ENCODE results near the gene PCDHA10. TPM values are rescaled to one million over a fixed set of nuclear protein-coding genes. Genes with fewer than 3 reads are reported as not detected.
"Not testable (repeated sequence)": the region's sequence is repeated elsewhere in the genome, so short reads cannot be mapped to it uniquely, and the experiment has no call there.

Gene PCDHA10
- total RNA-seq, 1 donor = 0.09 TPM

DNA sequence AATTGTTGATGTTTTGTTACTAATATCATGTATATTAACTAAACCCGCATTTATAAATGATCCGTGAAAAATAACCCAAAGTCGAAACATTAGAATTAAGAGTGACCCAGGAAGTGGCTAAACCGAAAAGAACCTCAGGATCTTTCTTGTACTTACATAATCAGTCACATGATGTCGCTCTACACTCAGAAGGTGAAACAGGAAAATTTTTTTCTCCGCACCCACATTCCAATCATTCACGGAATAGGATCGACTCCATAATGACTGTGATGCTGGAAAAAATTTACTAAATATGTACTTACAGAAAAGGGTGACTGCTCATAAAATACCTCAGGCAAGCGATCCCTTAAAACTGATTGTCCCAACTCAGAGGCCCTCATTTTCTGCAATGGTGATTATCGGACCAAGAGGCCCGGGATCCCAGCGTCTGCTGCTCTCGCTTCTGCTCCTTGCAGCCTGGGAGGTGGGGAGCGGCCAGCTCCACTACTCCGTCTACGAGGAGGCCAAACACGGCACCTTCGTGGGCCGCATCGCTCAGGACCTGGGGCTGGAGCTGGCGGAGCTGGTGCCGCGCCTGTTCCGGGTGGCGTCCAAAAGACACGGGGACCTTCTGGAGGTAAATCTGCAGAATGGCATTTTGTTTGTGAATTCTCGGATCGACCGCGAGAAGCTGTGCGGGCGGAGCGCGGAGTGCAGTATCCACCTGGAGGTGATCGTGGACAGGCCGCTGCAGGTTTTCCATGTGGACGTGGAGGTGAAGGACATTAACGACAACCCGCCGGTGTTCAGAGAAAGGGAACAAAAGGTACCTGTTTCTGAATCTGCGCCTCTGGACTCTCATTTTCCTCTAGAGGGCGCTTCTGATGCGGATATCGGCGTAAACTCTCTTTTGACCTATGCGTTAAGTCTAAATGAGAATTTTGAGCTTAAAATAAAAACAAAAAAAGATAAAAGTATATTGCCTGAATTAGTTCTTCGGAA lies 19.7 kb downstream of the PCDHA10 start, which contains the start of gene PCDHA12:
TSS of gene PCDHA12 (plus strand) at position 224 of the 981 bp plus-strand sequence. CDS start at position 389, 165 bp downstream.
- no peak for DNase-seq (ENCODE audit: low read depth)
- TF ChIP-seq, protein P1, sequence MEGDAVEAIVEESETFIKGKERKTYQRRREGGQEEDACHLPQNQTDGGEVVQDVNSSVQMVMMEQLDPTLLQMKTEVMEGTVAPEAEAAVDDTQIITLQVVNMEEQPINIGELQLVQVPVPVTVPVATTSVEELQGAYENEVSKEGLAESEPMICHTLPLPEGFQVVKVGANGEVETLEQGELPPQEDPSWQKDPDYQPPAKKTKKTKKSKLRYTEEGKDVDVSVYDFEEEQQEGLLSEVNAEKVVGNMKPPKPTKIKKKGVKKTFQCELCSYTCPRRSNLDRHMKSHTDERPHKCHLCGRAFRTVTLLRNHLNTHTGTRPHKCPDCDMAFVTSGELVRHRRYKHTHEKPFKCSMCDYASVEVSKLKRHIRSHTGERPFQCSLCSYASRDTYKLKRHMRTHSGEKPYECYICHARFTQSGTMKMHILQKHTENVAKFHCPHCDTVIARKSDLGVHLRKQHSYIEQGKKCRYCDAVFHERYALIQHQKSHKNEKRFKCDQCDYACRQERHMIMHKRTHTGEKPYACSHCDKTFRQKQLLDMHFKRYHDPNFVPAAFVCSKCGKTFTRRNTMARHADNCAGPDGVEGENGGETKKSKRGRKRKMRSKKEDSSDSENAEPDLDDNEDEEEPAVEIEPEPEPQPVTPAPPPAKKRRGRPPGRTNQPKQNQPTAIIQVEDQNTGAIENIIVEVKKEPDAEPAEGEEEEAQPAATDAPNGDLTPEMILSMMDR (IDR thresholded peaks at IDR 0.05; ENCODE audit: insufficient read depth, low read length) = no peak
- no peak within 1 kb of the TSS for H3K4me3 ChIP-seq (ENCODE audit: low read depth, low read length)

DNA sequence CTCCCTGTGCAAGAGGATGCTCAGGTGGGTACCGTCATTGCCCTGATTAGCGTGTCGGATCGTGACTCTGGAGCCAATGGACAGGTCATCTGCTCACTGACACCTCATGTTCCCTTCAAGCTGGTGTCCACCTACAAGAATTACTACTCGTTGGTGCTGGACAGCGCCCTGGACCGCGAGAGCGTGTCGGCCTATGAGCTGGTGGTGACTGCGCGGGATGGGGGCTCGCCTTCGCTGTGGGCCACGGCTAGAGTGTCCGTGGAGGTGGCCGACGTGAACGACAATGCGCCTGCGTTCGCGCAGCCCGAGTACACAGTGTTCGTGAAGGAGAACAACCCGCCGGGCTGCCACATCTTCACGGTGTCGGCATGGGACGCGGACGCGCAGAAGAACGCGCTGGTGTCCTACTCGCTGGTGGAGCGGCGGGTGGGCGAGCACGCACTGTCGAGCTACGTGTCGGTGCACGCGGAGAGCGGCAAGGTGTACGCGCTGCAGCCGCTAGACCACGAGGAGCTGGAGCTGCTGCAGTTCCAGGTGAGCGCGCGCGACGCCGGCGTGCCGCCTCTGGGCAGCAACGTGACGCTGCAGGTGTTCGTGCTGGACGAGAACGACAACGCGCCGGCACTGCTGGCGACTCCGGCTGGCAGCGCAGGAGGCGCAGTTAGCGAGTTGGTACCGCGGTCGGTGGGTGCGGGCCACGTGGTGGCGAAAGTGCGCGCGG lies 21.0 kb downstream of the PCDHA10 start:
- H3K4me3 ChIP-seq (ENCODE audit: low read depth, low read length); DNase-seq (ENCODE audit: low read depth): not testable (repeated sequence)

DNA sequence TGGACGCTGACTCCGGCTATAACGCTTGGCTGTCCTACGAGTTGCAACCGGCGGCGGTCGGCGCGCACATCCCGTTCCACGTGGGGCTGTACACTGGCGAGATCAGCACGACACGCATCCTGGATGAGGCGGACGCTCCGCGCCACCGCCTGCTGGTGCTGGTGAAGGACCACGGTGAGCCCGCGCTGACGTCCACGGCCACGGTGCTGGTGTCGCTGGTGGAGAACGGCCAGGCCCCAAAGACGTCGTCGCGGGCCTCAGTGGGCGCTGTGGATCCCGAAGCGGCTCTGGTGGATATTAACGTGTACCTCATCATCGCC lies 21.5 kb downstream of the PCDHA10 start:
- no peak overlapping the region for H3K4me3 ChIP-seq (ENCODE audit: low read depth, low read length)
- no peak for DNase-seq (ENCODE audit: low read depth)
- TF ChIP-seq, protein P1 (IDR thresholded peaks at IDR 0.05; ENCODE audit: insufficient read depth, low read length) = no peak

DNA sequence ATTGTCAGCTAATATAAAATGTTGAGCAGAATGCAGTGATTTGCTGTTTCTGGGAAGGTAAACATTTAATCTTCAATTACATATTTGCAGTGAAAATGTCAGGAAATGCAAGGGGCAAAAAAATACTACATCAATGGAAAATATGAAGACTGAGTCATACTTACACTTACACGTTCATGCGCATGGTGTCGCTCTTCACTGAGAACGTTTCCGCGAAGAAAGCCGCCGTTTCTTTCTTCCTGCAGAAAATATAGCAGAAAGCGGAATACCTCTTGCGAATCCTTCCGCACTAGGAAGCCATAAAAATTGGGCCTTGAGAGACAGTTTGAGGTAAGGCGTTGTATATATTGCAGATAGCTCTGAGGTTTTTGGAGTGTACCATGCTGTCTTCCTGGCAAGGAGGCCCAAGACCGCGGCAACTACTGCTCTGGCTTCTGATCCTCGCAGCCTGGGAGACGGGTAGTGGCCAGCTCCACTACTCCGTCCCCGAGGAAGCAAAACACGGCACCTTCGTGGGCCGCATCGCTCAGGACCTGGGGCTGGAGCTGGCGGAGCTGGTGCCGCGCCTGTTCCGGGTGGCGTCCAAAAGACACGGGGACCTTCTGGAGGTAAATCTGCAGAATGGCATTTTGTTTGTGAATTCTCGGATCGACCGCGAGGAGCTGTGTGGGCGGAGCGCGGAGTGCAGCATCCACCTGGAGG lies 26.3 kb downstream of the PCDHA10 start, which contains the start of gene PCDHA13:
TSS of gene PCDHA13 (plus strand) at position 236 of the 702 bp plus-strand sequence. CDS start at position 381, 145 bp downstream.
- TF ChIP-seq, protein P1 (IDR thresholded peaks at IDR 0.05; ENCODE audit: insufficient read depth, low read length) = no peak
- DNase-seq (ENCODE audit: low read depth) = no peak
- H3K4me3 ChIP-seq (ENCODE audit: low read depth, low read length) = no peak within 1 kb of the TSS

DNA sequence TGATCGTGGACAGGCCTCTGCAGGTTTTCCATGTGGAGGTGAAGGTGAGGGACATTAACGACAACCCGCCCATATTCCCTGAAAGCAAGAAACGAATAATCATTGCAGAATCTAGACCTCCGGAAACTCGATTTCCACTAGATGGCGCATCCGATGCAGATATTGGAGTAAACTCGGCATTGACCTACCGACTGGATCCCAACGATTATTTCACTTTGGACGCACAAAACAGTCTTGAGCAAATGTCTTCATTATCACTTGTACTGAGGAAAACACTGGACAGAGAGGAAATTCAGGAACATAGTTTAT lies 26.8 kb downstream of the PCDHA10 start:
- TF ChIP-seq, protein P1 (IDR thresholded peaks at IDR 0.05; ENCODE audit: insufficient read depth, low read length) = no peak
- DNase-seq (ENCODE audit: low read depth) = no peak
- no peak overlapping the region for H3K4me3 ChIP-seq (ENCODE audit: low read depth, low read length)

DNA sequence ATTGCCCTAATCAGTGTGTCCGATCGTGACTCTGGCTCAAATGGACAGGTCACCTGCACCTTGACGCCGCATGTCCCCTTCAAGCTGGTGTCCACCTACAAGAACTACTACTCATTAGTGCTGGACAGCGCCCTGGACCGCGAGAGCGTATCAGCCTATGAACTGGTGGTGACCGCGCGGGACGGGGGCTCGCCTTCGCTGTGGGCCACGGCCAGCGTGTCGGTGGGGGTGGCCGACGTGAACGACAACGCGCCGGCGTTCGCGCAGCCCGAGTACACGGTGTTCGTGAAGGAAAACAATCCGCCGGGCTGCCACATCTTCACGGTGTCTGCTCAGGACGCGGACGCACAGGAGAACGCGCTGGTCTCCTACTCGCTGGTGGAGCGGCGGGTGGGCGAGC lies 27.7 kb downstream of the PCDHA10 start:
- no peak overlapping the region for H3K4me3 ChIP-seq (ENCODE audit: low read depth, low read length)
- TF ChIP-seq, protein P1 (IDR thresholded peaks at IDR 0.05; ENCODE audit: insufficient read depth, low read length) = no peak
- DNase-seq (ENCODE audit: low read depth) = no peak
